ENCODE measurements around the gene CACNG7.
"Not testable (repeated sequence)": the region's sequence is repeated elsewhere in the genome, so short reads cannot be mapped to it uniquely, and the experiment has no call there.

Gene CACNG7

GRCh38 chr19:53908935-53909415 is at the start of gene CACNG7:
CACNG7 (plus strand) TSS chr19:53909278; CDS start chr19:53912832, 3,554 bp downstream.
- no peak within 1 kb of the TSS for H3K4me3 ChIP-seq (ENCODE audit: low read depth in 1 of 2, low read length in 2 of 2)
- H3K9ac ChIP-seq (ENCODE audit: low read length): no peak within 1 kb of the TSS

GRCh38 chr19:53864308-53864836 is 44.7 kb upstream of the CACNG7 start:
- peaks cover 7% of the 10 kb centered on the region for H3K4me1 ChIP-seq (ENCODE audit: insufficient read depth, low read length)
- no peaks in the 10 kb centered on the region for H3K27me3 ChIP-seq (ENCODE audit: control insufficient read depth in 1 of 2, insufficient read depth in 2 of 2, low read length in 2 of 2)
- H3K27ac ChIP-seq (ENCODE audit: low read depth, low read length): no peak overlapping the region
- H3K9ac ChIP-seq (ENCODE audit: low read length): no peak overlapping the region
- H3K9me3 ChIP-seq (ENCODE audit: low read length): no peaks in the 10 kb centered on the region
- no peaks in the 10 kb centered on the region for H3K36me3 ChIP-seq (ENCODE audit: insufficient read depth, low read length)
- H3K4me3 ChIP-seq (ENCODE audit: low read depth in 1 of 2, low read length in 2 of 2): no peak overlapping the region

More at GRCh38 chr19:53908935-53909415, at the start of gene CACNG7:
- Histone ChIP-seq H3K27ac (ENCODE audit: low read depth, low read length) (no peak within 1 kb of the TSS), H3K9me3 (ENCODE audit: low read length) (no peaks in the 10 kb centered on the region), H3K36me3 (ENCODE audit: insufficient read depth, low read length) (no peaks in the 10 kb centered on the region), H3K4me1 (ENCODE audit: insufficient read depth, low read length) (peaks cover 16% of the 10 kb centered on the region), H3K27me3 (ENCODE audit: control insufficient read depth in 1 of 2, insufficient read depth in 2 of 2, low read length in 2 of 2) (peaks cover 52 to 72% of the 10 kb centered on the region in 2 donors)

- no peak overlapping the region for H3K27ac ChIP-seq (ENCODE audit: low read depth, low read length)
Measured at GRCh38 chr19:53865523-53865917, 43.6 kb upstream of the CACNG7 start.

GRCh38 chr19:53865918-53866864 is 42.9 kb upstream of the CACNG7 start:
- H3K4me1 ChIP-seq (ENCODE audit: insufficient read depth, low read length): peaks cover 16% of the 10 kb centered on the region
- peak overlapping the region; percentile 8 to 86 for H3K4me3 ChIP-seq (ENCODE audit: low read depth in 1 of 2, low read length in 2 of 2)
- H3K9ac ChIP-seq (ENCODE audit: low read length): peak overlapping the region; percentile 94

More at GRCh38 chr19:53865523-53865917, 43.6 kb upstream of the CACNG7 start:
- Histone ChIP-seq H3K4me3 (ENCODE audit: low read depth in 1 of 2, low read length in 2 of 2) (peak overlapping the region in 1 of 2 donors; percentile 86), H3K9me3 (ENCODE audit: low read length) (no peaks in the 10 kb centered on the region), H3K36me3 (ENCODE audit: insufficient read depth, low read length) (peaks cover 2% of the 10 kb centered on the region), H3K27me3 (ENCODE audit: control insufficient read depth in 1 of 2, insufficient read depth in 2 of 2, low read length in 2 of 2) (no peaks in the 10 kb centered on the region), H3K4me1 (ENCODE audit: insufficient read depth, low read length) (peaks cover 10% of the 10 kb centered on the region), H3K9ac (ENCODE audit: low read length) (no peak overlapping the region)

GRCh38 chr19:53866865-53867224 is 42.2 kb upstream of the CACNG7 start:
- Histone ChIP-seq H3K4me1 (ENCODE audit: insufficient read depth, low read length) (peaks cover 20% of the 10 kb centered on the region), H3K9ac (ENCODE audit: low read length) (peak overlapping the region; percentile 94), H3K4me3 (ENCODE audit: low read depth in 1 of 2, low read length in 2 of 2) (peak overlapping the region; percentile 8 to 86), H3K9me3 (ENCODE audit: low read length) (no peaks in the 10 kb centered on the region), H3K27ac (ENCODE audit: low read depth, low read length) (peak overlapping the region; percentile 87), H3K36me3 (ENCODE audit: insufficient read depth, low read length) (peaks cover 11% of the 10 kb centered on the region), H3K27me3 (ENCODE audit: control insufficient read depth in 1 of 2, insufficient read depth in 2 of 2, low read length in 2 of 2) (no peaks in the 10 kb centered on the region)

More at GRCh38 chr19:53865918-53866864, 42.9 kb upstream of the CACNG7 start:
- Histone ChIP-seq H3K36me3 (ENCODE audit: insufficient read depth, low read length) (peaks cover 7% of the 10 kb centered on the region), H3K27ac (ENCODE audit: low read depth, low read length) (peak overlapping the region; percentile 87), H3K27me3 (ENCODE audit: control insufficient read depth in 1 of 2, insufficient read depth in 2 of 2, low read length in 2 of 2) (no peaks in the 10 kb centered on the region), H3K9me3 (ENCODE audit: low read length) (no peaks in the 10 kb centered on the region)

GRCh38 chr19:53867225-53868090 is 41.6 kb upstream of the CACNG7 start, which contains the start of gene MYADM:
MYADM (plus strand) TSS chr19:53867883; CDS start chr19:53873530, 5,647 bp downstream.
- Histone ChIP-seq H3K9me3 (ENCODE audit: low read length) (no peaks in the 10 kb centered on the region), H3K4me3 (ENCODE audit: low read depth in 1 of 2, low read length in 2 of 2) (peak within 1 kb of the TSS; percentile 76 to 100), H3K4me1 (ENCODE audit: insufficient read depth, low read length) (peaks cover 24% of the 10 kb centered on the region), H3K36me3 (ENCODE audit: insufficient read depth, low read length) (peaks cover 11% of the 10 kb centered on the region), H3K27me3 (ENCODE audit: control insufficient read depth in 1 of 2, insufficient read depth in 2 of 2, low read length in 2 of 2) (no peaks in the 10 kb centered on the region), H3K9ac (ENCODE audit: low read length) (peak within 1 kb of the TSS; percentile 100), H3K27ac (ENCODE audit: low read depth, low read length) (peak within 1 kb of the TSS; percentile 98)

GRCh38 chr19:53868091-53868891 is 40.8 kb upstream of the CACNG7 start:
- Histone ChIP-seq H3K27ac (ENCODE audit: low read depth, low read length) (peak overlapping the region; percentile 98), H3K27me3 (ENCODE audit: control insufficient read depth in 1 of 2, insufficient read depth in 2 of 2, low read length in 2 of 2) (no peaks in the 10 kb centered on the region), H3K9ac (ENCODE audit: low read length) (peak overlapping the region; percentile 100), H3K4me3 (ENCODE audit: low read depth in 1 of 2, low read length in 2 of 2) (peak overlapping the region; percentile 76 to 100), H3K9me3 (ENCODE audit: low read length) (no peaks in the 10 kb centered on the region), H3K4me1 (ENCODE audit: insufficient read depth, low read length) (peaks cover 30% of the 10 kb centered on the region), H3K36me3 (ENCODE audit: insufficient read depth, low read length) (peaks cover 19% of the 10 kb centered on the region)

- H3K4me3 ChIP-seq (ENCODE audit: low read depth in 1 of 2, low read length in 2 of 2): peak overlapping the region; percentile 76 to 100
- peak overlapping the region; percentile 98 for H3K27ac ChIP-seq (ENCODE audit: low read depth, low read length)
- peaks cover 28% of the 10 kb centered on the region for H3K36me3 ChIP-seq (ENCODE audit: insufficient read depth, low read length)
- peaks cover 39% of the 10 kb centered on the region for H3K4me1 ChIP-seq (ENCODE audit: insufficient read depth, low read length)
- H3K27me3 ChIP-seq (ENCODE audit: control insufficient read depth in 1 of 2, insufficient read depth in 2 of 2, low read length in 2 of 2): no peaks in the 10 kb centered on the region
- H3K9ac ChIP-seq (ENCODE audit: low read length): peak overlapping the region; percentile 100
- H3K9me3 ChIP-seq (ENCODE audit: low read length): no peaks in the 10 kb centered on the region
Measured at GRCh38 chr19:53868892-53869804, 39.9 kb upstream of the CACNG7 start.

- H3K4me1 ChIP-seq (ENCODE audit: insufficient read depth, low read length): peaks cover 47% of the 10 kb centered on the region
- peak overlapping the region; percentile 63 to 100 for H3K4me3 ChIP-seq (ENCODE audit: low read depth in 1 of 2, low read length in 2 of 2)
- peaks cover 36% of the 10 kb centered on the region for H3K36me3 ChIP-seq (ENCODE audit: insufficient read depth, low read length)
- not testable (repeated sequence) for H3K27me3 ChIP-seq (ENCODE audit: control insufficient read depth in 1 of 2, insufficient read depth in 2 of 2, low read length in 2 of 2); H3K9ac ChIP-seq (ENCODE audit: low read length); H3K9me3 ChIP-seq (ENCODE audit: low read length)
- H3K27ac ChIP-seq (ENCODE audit: low read depth, low read length): peak overlapping the region; percentile 98
Measured at GRCh38 chr19:53869805-53870484, 39.1 kb upstream of the CACNG7 start.
